Spleen (tissue), 11 donors: ENCODE data around the gene PARD3. TPM values are rescaled to one million over a fixed set of nuclear protein-coding genes. Genes with fewer than 3 reads are reported as not detected.

Experiments
- DNase-seq: peaks from one replicate; pipeline ENCODE4 v3.0.0-alpha.2; 2020
- H3K27ac ChIP-seq, 8 donors: fragments of 200-600 bp; sonication (generic) in 7 of 8; 1 replicate in 4 of 8; 2 replicates in 4 of 8; pipeline versions ENCODE4 v1.5.0 to v1.8.0; 2016 to 2021; ENCODE audit warnings: inconsistent platforms in 4 of 8, mild to moderate bottlenecking in 4 of 8, moderate library complexity in 1 of 8
- H3K27me3 ChIP-seq, 7 donors: fragments of 200-600 bp; sonication (generic) in 6 of 7; replicated peaks in 1 of 7; 1 replicate in 4 of 7; 2 replicates in 3 of 7; pipeline versions ENCODE4 v1.5.0 to v1.8.0; 2016 to 2021; ENCODE audit warnings: inconsistent platforms in 3 of 7, mild to moderate bottlenecking in 1 of 7
- H3K36me3 ChIP-seq, 6 donors: fragments of 200-600 bp; sonication (generic) in 5 of 6; 1 replicate in 4 of 6; 2 replicates in 2 of 6; pipeline versions ENCODE4 v1.5.0 to v1.8.0; 2016 to 2021; ENCODE audit warnings: inconsistent platforms in 2 of 6
- H3K4me1 ChIP-seq, 6 donors: fragments of 200-600 bp; sonication (generic) in 5 of 6; 1 replicate in 3 of 6; 2 replicates in 3 of 6; pipeline versions ENCODE4 v1.5.0 to v1.8.0; 2016 to 2021; ENCODE audit warnings: inconsistent platforms in 3 of 6
- H3K4me3 ChIP-seq, 8 donors: fragments of 200-600 bp; sonication (generic) in 7 of 8; 1 replicate in 4 of 8; 2 replicates in 4 of 8; pipeline versions ENCODE4 v1.5.0 to v1.8.0; 2016 to 2021; ENCODE audit warnings: inconsistent platforms in 4 of 8, mild to moderate bottlenecking in 4 of 8, moderate library complexity in 2 of 8
- H3K9me3 ChIP-seq, 8 donors: fragments of 200-600 bp; sonication (generic) in 7 of 8; 1 replicate in 4 of 8; 2 replicates in 4 of 8; pipeline versions ENCODE4 v1.5.0 to v1.8.0; 2016 to 2021; ENCODE audit warnings: inconsistent platforms in 4 of 8
- CTCF ChIP-seq, 11 experiments: fragments of 200-600 bp in 7 of 11; fragments of 450-650 bp in 4 of 11; sonication (generic) in 4 of 11; IDR thresholded peaks in 8 of 11; conservative IDR thresholded peaks in 3 of 11; 1 replicate in 7 of 11; 2 replicates in 4 of 11; pipeline versions ENCODE4 v1.4.0 to v1.8.0; 2016 to 2021; ENCODE audit warnings: antibody characterized with exemption in 11 of 11, inconsistent platforms in 4 of 11, mild to moderate bottlenecking in 1 of 11
- POLR2A ChIP-seq, 3 donors: fragments of 450-650 bp; IDR thresholded peaks; one replicate each; pipeline ENCODE4 v1.5.1; 2017; ENCODE audit warnings: antibody characterized with exemption in 3 of 3, mild to moderate bottlenecking in 1 of 3
- POLR2AphosphoS5 ChIP-seq, 3 donors: sonication (generic); formaldehyde crosslinking; IDR thresholded peaks; one replicate each; pipeline ENCODE4 v1.5.1; 2017; ENCODE audit warnings: antibody characterized with exemption in 3 of 3
- WGBS, 5 donors: extraction: QIAGEN DNeasy Blood & Tissue Kit in 3 of 5; methylation state at CpG; one replicate each; pipeline versions ENCODE4 v1.1.5 to v1.1.7; 2013 to 2018; 5-methylcytosine and 5-hydroxymethylcytosine counted together
- intact Hi-C: fragments of 100-400 bp; cut with DNase I; formaldehyde crosslinking; loops from one replicate; pipeline ENCODE4 v1.15.0; 2023; ENCODE audit warnings: low total_unique reads
- polyA plus RNA-seq, 3 donors: library from polyadenylated mRNA; stranded (reverse); fragments of 200-250 nt; gene quantifications; one replicate each; pipeline ENCODE4 v1.2.1, GENCODE V29; 2013
- total RNA-seq, 7 donors: library from RNA; depleted of rRNA in 3 of 7; stranded (reverse); fragments of >200 nt in 3 of 7; fragmentation: NEBNext Ultra II Directional in 4 of 7; extraction: Animal tissue kit (Norgen Biotek cat#: 25700) in 4 of 7; gene quantifications; one replicate each; pipeline versions ENCODE4 v1.1.0 to v1.2.1, GENCODE V29; 2016 to 2021
- donor health status: healthy with polysubstance abuse.
- donor health status: DM: no; HTN: no; CAD: no; lungs with moderate emphysema.
- donor health status: DM: no; HTN: no; CAD: no.
- donor health status: Bipolar disorder and iron deficiency.
- donor health status: healthy.
- donor health status: DM: no; HTN: no; CAD: no.
- donor health status: DM: yes; HTN: yes; CAD: no.

Gene PARD3
- total and polyA plus RNA-seq, 10 donors, result 2.8 to 18.9 (median 10.8) TPM

GRCh38 chr10:34198953-34199352 is 616.1 kb downstream of the PARD3 start:
- 90 to 95% (median 91%) methylated on average over 2 of the region's 2 CpGs for WGBS, 5 donors
- no peaks in the 10 kb centered on the region for H3K9me3 ChIP-seq
- H3K4me1 ChIP-seq, result peaks cover 0 to 12% (median 2%) of the 10 kb centered on the region in 6 donors
- intact Hi-C loops, result no loop called here
- TF ChIP-seq POLR2A (IDR thresholded peaks at IDR 0.05), result no peak
- TF ChIP-seq POLR2AphosphoS5 (IDR thresholded peaks at IDR 0.05), result no peak
- TF ChIP-seq CTCF (IDR thresholded peaks at IDR 0.05 in 8 of 11, conservative IDR thresholded peaks at IDR 0.05 in 3 of 11), result no peak
- no peak overlapping the region for H3K4me3 ChIP-seq
- no peaks in the 10 kb centered on the region for H3K27me3 ChIP-seq
- no peaks in the 10 kb centered on the region for H3K36me3 ChIP-seq
- DNase-seq, result no peak
- H3K27ac ChIP-seq, result no peak overlapping the region

- H3K27ac ChIP-seq, result no peak overlapping the region
- no peaks in the 10 kb centered on the region for H3K27me3 ChIP-seq
- DNase-seq, result no peak
- no peaks in the 10 kb centered on the region for H3K36me3 ChIP-seq
- WGBS, 5 donors, result 92 to 98% (median 97%) methylated on average over 3 of the region's 3 CpGs
- peaks cover 0 to 8% (median 3%) of the 10 kb centered on the region in 6 donors for H3K4me1 ChIP-seq
- TF ChIP-seq POLR2AphosphoS5 (IDR thresholded peaks at IDR 0.05) (no peak), POLR2A (IDR thresholded peaks at IDR 0.05) (no peak), CTCF (IDR thresholded peaks at IDR 0.05 in 8 of 11, conservative IDR thresholded peaks at IDR 0.05 in 3 of 11) (no peak)
- intact Hi-C loops, result no loop called here
- no peak overlapping the region for H3K4me3 ChIP-seq
- H3K9me3 ChIP-seq, result no peaks in the 10 kb centered on the region
Observed at GRCh38 chr10:34196058-34196433, 619.0 kb downstream of the PARD3 start.

GRCh38 chr10:34195364-34196057 is 619.6 kb downstream of the PARD3 start:
- Histone ChIP-seq H3K4me1 (peaks cover 0 to 8% (median under 1%) of the 10 kb centered on the region in 6 donors), H3K27me3 (no peaks in the 10 kb centered on the region), H3K36me3 (no peaks in the 10 kb centered on the region), H3K27ac (no peak overlapping the region), H3K4me3 (no peak overlapping the region), H3K9me3 (no peaks in the 10 kb centered on the region)
- TF ChIP-seq POLR2AphosphoS5 (IDR thresholded peaks at IDR 0.05) (no peak), POLR2A (IDR thresholded peaks at IDR 0.05) (no peak), CTCF (IDR thresholded peaks at IDR 0.05 in 8 of 11, conservative IDR thresholded peaks at IDR 0.05 in 3 of 11) (no peak)
- no peak for DNase-seq
- intact Hi-C loops, result no loop called here
- 73 to 81% (median 79%) methylated on average over 8 of the region's 8 CpGs for WGBS, 5 donors

GRCh38 chr10:34193931-34194626 is 621.0 kb downstream of the PARD3 start:
- Histone ChIP-seq H3K9me3 (no peaks in the 10 kb centered on the region), H3K27ac (no peak overlapping the region), H3K4me1 (peaks cover 0 to 8% (median 0%) of the 10 kb centered on the region in 6 donors), H3K36me3 (no peaks in the 10 kb centered on the region), H3K4me3 (no peak overlapping the region), H3K27me3 (no peaks in the 10 kb centered on the region)
- intact Hi-C loops, result no loop called here
- WGBS, 5 donors, result 67 to 73% (median 69%) methylated on average over 7 of the region's 7 CpGs
- TF ChIP-seq POLR2AphosphoS5 (IDR thresholded peaks at IDR 0.05) (no peak), POLR2A (IDR thresholded peaks at IDR 0.05) (no peak), CTCF (IDR thresholded peaks at IDR 0.05 in 8 of 11, conservative IDR thresholded peaks at IDR 0.05 in 3 of 11) (no peak)
- no peak for DNase-seq
